ENCODE results near the gene ZSWIM7. TPM values are rescaled to one million over a fixed set of nuclear protein-coding genes. Genes with fewer than 3 reads are reported as not detected.
A peak's percentile ranks its signal among the peaks of the same experiment; 100 is the strongest.

ZSWIM7 gene
- total RNA-seq, 1 experiment from 2014 or later = 19.1 TPM

- ChIA-PET CTCF (interaction anchor here (0.5 kb wide), 1 partner anchor 180 kb away, joined by 7 read pairs; no protein-coding TSS in a partner anchor), POLR2A (ENCODE audit: unreplicated experiment) (no interaction called here)
- H3K9me3 ChIP-seq (ENCODE audit: insufficient read depth, low read depth) = no peaks in the 10 kb centered on the region
- intact Hi-C loops (cut with micrococcal nuclease; ENCODE audit: unreplicated experiment) = no loop called here
- TF ChIP-seq EZH2 (IDR thresholded peaks at IDR 0.05; ENCODE audit: low read depth) = no peak
- TF ChIP-seq CTCF (conservative IDR thresholded peaks at IDR 0.05) = no peak
- no peaks in the 10 kb centered on the region for H3K79me2 ChIP-seq (ENCODE audit: low read depth)
- no peaks in the 10 kb centered on the region for H4K20me1 ChIP-seq (ENCODE audit: insufficient read depth)
- peaks cover 20% of the 10 kb centered on the region; the same call in 1 of the 2 replicates for H3F3A ChIP-seq (ENCODE audit: insufficient read depth, low read depth)
- H3K27ac ChIP-seq = no peak overlapping the region
- H2AFZ ChIP-seq = no peak overlapping the region
- peaks cover 14% of the 10 kb centered on the region for H3K36me3 ChIP-seq (ENCODE audit: low read depth)
- no peak for DNase-seq
- H3K4me3 ChIP-seq = no peak overlapping the region
- no peaks in the 10 kb centered on the region for H3K4me1 ChIP-seq (replicated peaks; ENCODE audit: insufficient read depth)
- no peak overlapping the region for H3K4me2 ChIP-seq
- H3K27me3 ChIP-seq (ENCODE audit: insufficient read depth, low read depth) = no peaks in the 10 kb centered on the region
- H3K9me2 ChIP-seq (ENCODE audit: insufficient read depth) = no peaks in the 10 kb centered on the region
- no TSS peak for BruUV-seq (replicated peaks)
Observed at GRCh38 chr17:16036261-16036660, 36.8 kb upstream of the ZSWIM7 start.

- H3K4me1 ChIP-seq (replicated peaks; ENCODE audit: insufficient read depth) = peaks cover 5% of the 10 kb centered on the region
- TF ChIP-seq CTCF (conservative IDR thresholded peaks at IDR 0.05) = no peak
- TF ChIP-seq EZH2 (IDR thresholded peaks at IDR 0.05; ENCODE audit: low read depth) = no peak
- POLR2A ChIA-PET (ENCODE audit: unreplicated experiment) = no interaction called here
- intact Hi-C loops (cut with micrococcal nuclease; ENCODE audit: unreplicated experiment) = no loop called here
- BruUV-seq (replicated peaks) = no TSS peak
- 0 out of 2 replicates have a peak, but pooled peaks cover 3% of the 10 kb centered on the region for H3K79me2 ChIP-seq (ENCODE audit: low read depth)
- no peak overlapping the region for H3K4me2 ChIP-seq
- peaks cover 36% of the 10 kb centered on the region for H3F3A ChIP-seq (ENCODE audit: insufficient read depth, low read depth)
- CTCF ChIA-PET = no interaction called here
- H3K9me2 ChIP-seq (ENCODE audit: insufficient read depth) = no peaks in the 10 kb centered on the region
- no peak overlapping the region for H3K27ac ChIP-seq
- no peaks in the 10 kb centered on the region for H3K27me3 ChIP-seq (ENCODE audit: insufficient read depth, low read depth)
- H3K36me3 ChIP-seq (ENCODE audit: low read depth) = peaks cover 36% of the 10 kb centered on the region
- DNase-seq = no peak
- H2AFZ ChIP-seq = no peak overlapping the region
- no peak overlapping the region for H3K4me3 ChIP-seq
- H4K20me1 ChIP-seq (ENCODE audit: insufficient read depth) = no peaks in the 10 kb centered on the region
- H3K9me3 ChIP-seq (ENCODE audit: insufficient read depth, low read depth) = no peaks in the 10 kb centered on the region
Observed at GRCh38 chr17:16033729-16034349, 34.3 kb upstream of the ZSWIM7 start.

- H3K9me2 ChIP-seq (ENCODE audit: insufficient read depth) = no peaks in the 10 kb centered on the region
- H3K36me3 ChIP-seq (ENCODE audit: low read depth) = peaks cover 65% of the 10 kb centered on the region
- H3K4me3 ChIP-seq = no peak overlapping the region
- H3K79me2 ChIP-seq (ENCODE audit: low read depth) = 0 out of 2 replicates have a peak, but pooled peaks cover 3% of the 10 kb centered on the region
- H3K27me3 ChIP-seq (ENCODE audit: insufficient read depth, low read depth) = no peaks in the 10 kb centered on the region
- H2AFZ ChIP-seq = no peak overlapping the region
- peaks cover 75% of the 10 kb centered on the region for H3F3A ChIP-seq (ENCODE audit: insufficient read depth, low read depth)
- intact Hi-C loops (cut with micrococcal nuclease; ENCODE audit: unreplicated experiment) = no loop called here
- H3K9me3 ChIP-seq (ENCODE audit: insufficient read depth, low read depth) = no peaks in the 10 kb centered on the region
- peaks cover 25% of the 10 kb centered on the region for H3K4me1 ChIP-seq (replicated peaks; ENCODE audit: insufficient read depth)
- CTCF ChIA-PET = interaction anchor here (0.6 kb wide), 1 partner anchor 451 kb away, joined by 6 read pairs; no protein-coding TSS in a partner anchor
- H3K27ac ChIP-seq = peak overlapping the region; percentile 97
- peak overlapping the region; percentile 48 for H3K4me2 ChIP-seq
- DNase-seq = peak; percentile 45 to 88
- POLR2A ChIA-PET (ENCODE audit: unreplicated experiment) = interaction anchor here (0.6 kb wide), 3 partner anchors 25 to 328 kb away, joined by 3 to 41 read pairs (median 3); partner anchors contain the start of genes TTC19 and ZSWIM7
- no peaks in the 10 kb centered on the region for H4K20me1 ChIP-seq (ENCODE audit: insufficient read depth)
- no TSS peak for BruUV-seq (replicated peaks)
- TF ChIP-seq CTCF (conservative IDR thresholded peaks at IDR 0.05) (no peak), EZH2 (IDR thresholded peaks at IDR 0.05; ENCODE audit: low read depth) (no peak)
Observed at GRCh38 chr17:16027708-16028584, 28.4 kb upstream of the ZSWIM7 start.
